GM18511 (cell line): Measurements from ENCODE around the gene KANSL1.

ENCODE experiments used
- ATAC-seq: cut with Tn5 transposase; IDR thresholded peaks from one replicate; pipeline ENCODE4 v1.9.1; 2021; ENCODE audit warnings: mild to moderate bottlenecking, moderate library complexity; ENCODE audit not compliant: unreplicated experiment

Gene KANSL1

GRCh38 chr17:46044989-46045388 lies 148.2 kb downstream of the KANSL1 start:
- ATAC-seq: no peak

GRCh38 chr17:46044286-46044928 lies 148.8 kb downstream of the KANSL1 start:
- no peak for ATAC-seq

- ATAC-seq: no peak
Observed at GRCh38 chr17:46043606-46044005, 149.6 kb downstream of the KANSL1 start.

GRCh38 chr17:46042925-46043324 lies 150.3 kb downstream of the KANSL1 start:
- ATAC-seq: no peak

GRCh38 chr17:46042246-46042645 lies 151.0 kb downstream of the KANSL1 start:
- ATAC-seq: no peak

GRCh38 chr17:46039592-46040186 lies 153.5 kb downstream of the KANSL1 start:
- ATAC-seq: no peak

- no peak for ATAC-seq
Observed at GRCh38 chr17:46038937-46039336, 154.3 kb downstream of the KANSL1 start.

- ATAC-seq: no peak
Observed at GRCh38 chr17:46038414-46038813, 154.8 kb downstream of the KANSL1 start.

GRCh38 chr17:46037722-46038255 lies 155.4 kb downstream of the KANSL1 start:
- no peak for ATAC-seq

GRCh38 chr17:46036491-46036890 lies 156.7 kb downstream of the KANSL1 start:
- ATAC-seq: no peak

GRCh38 chr17:46035112-46035818 lies 158.0 kb downstream of the KANSL1 start:
- ATAC-seq: no peak

- ATAC-seq: no peak
Observed at GRCh38 chr17:46033392-46033791, 159.8 kb downstream of the KANSL1 start.

- ATAC-seq: no peak
Observed at GRCh38 chr17:46032909-46033308, 160.3 kb downstream of the KANSL1 start.

- ATAC-seq: no peak
Observed at GRCh38 chr17:46031920-46032319, 161.3 kb downstream of the KANSL1 start.

- ATAC-seq: no peak
Observed at GRCh38 chr17:46031440-46031839, 161.8 kb downstream of the KANSL1 start.

- no peak for ATAC-seq
Observed at GRCh38 chr17:46030752-46031151, 162.5 kb downstream of the KANSL1 start.

- ATAC-seq: no peak
Observed at GRCh38 chr17:46029627-46030026, 163.6 kb downstream of the KANSL1 start.

- ATAC-seq: no peak
Observed at GRCh38 chr17:46028981-46029565, 164.2 kb downstream of the KANSL1 start.

GRCh38 chr17:46028374-46028773 lies 164.9 kb downstream of the KANSL1 start:
- no peak for ATAC-seq

GRCh38 chr17:46027976-46028325 lies 165.3 kb downstream of the KANSL1 start:
- no peak for ATAC-seq

GRCh38 chr17:46027048-46027975 lies 165.9 kb downstream of the KANSL1 start:
- ATAC-seq: no peak
